ENCODE data around the gene CEP192. TPM values are rescaled to one million over a fixed set of nuclear protein-coding genes. Genes with fewer than 3 reads are reported as not detected.

CEP192 gene
- polyA plus RNA-seq, 3 donors: 46.4 to 57.2 (median 47.9) TPM

- no peak for DNase-seq (ENCODE audit: extremely low read depth in 1 of 11, low read depth in 9 of 11, low spot score in 4 of 11)
Observed at GRCh38 chr18:13126966-13127598, 135.9 kb downstream of the CEP192 start.

GRCh38 chr18:13131283-13131682 is 140.1 kb downstream of the CEP192 start:
- DNase-seq (ENCODE audit: extremely low read depth in 1 of 11, low read depth in 9 of 11, low spot score in 4 of 11): no peak

- no peak for DNase-seq (ENCODE audit: extremely low read depth in 1 of 11, low read depth in 9 of 11, low spot score in 4 of 11)
Observed at GRCh38 chr18:13134551-13135401, 143.6 kb downstream of the CEP192 start.

- no peak for DNase-seq (ENCODE audit: extremely low read depth in 1 of 11, low read depth in 9 of 11, low spot score in 4 of 11)
Observed at GRCh38 chr18:13136056-13136903, 145.1 kb downstream of the CEP192 start.

- DNase-seq (ENCODE audit: extremely low read depth in 1 of 11, low read depth in 9 of 11, low spot score in 4 of 11): peak in 3 of 11 donors; percentile 36 to 52 (median 42)
Observed at GRCh38 chr18:13136904-13137669, 145.9 kb downstream of the CEP192 start.

- DNase-seq (ENCODE audit: extremely low read depth in 1 of 11, low read depth in 9 of 11, low spot score in 4 of 11): no peak
Observed at GRCh38 chr18:13137670-13138419, 146.7 kb downstream of the CEP192 start.

- no peak for DNase-seq (ENCODE audit: extremely low read depth in 1 of 11, low read depth in 9 of 11, low spot score in 4 of 11)
Observed at GRCh38 chr18:13138420-13139139, 147.4 kb downstream of the CEP192 start.

- no peak for DNase-seq (ENCODE audit: extremely low read depth in 1 of 11, low read depth in 9 of 11, low spot score in 4 of 11)
Observed at GRCh38 chr18:13139885-13140450, 148.8 kb downstream of the CEP192 start.

- DNase-seq (ENCODE audit: extremely low read depth in 1 of 11, low read depth in 9 of 11, low spot score in 4 of 11): no peak
Observed at GRCh38 chr18:13141209-13141608, 150.0 kb downstream of the CEP192 start.

GRCh38 chr18:13145636-13146190 is 154.6 kb downstream of the CEP192 start:
- DNase-seq (ENCODE audit: extremely low read depth in 1 of 11, low read depth in 9 of 11, low spot score in 4 of 11): no peak

GRCh38 chr18:13147130-13147529 is 156.0 kb downstream of the CEP192 start:
- peak in 1 of 11 donors; percentile 19 for DNase-seq (ENCODE audit: extremely low read depth in 1 of 11, low read depth in 9 of 11, low spot score in 4 of 11)

- DNase-seq (ENCODE audit: extremely low read depth in 1 of 11, low read depth in 9 of 11, low spot score in 4 of 11): no peak
Observed at GRCh38 chr18:13151656-13152055, 160.5 kb downstream of the CEP192 start.

- no peak for DNase-seq (ENCODE audit: extremely low read depth in 1 of 11, low read depth in 9 of 11, low spot score in 4 of 11)
Observed at GRCh38 chr18:13158428-13158827, 167.3 kb downstream of the CEP192 start.

- peak in 2 of 11 donors; percentile 16 to 45 for DNase-seq (ENCODE audit: extremely low read depth in 1 of 11, low read depth in 9 of 11, low spot score in 4 of 11)
Observed at GRCh38 chr18:13159579-13159978, 168.4 kb downstream of the CEP192 start.

- DNase-seq (ENCODE audit: extremely low read depth in 1 of 11, low read depth in 9 of 11, low spot score in 4 of 11): no peak
Observed at GRCh38 chr18:13161276-13161899, 170.2 kb downstream of the CEP192 start.

GRCh38 chr18:13163167-13163927 is 172.2 kb downstream of the CEP192 start:
- no peak for DNase-seq (ENCODE audit: extremely low read depth in 1 of 11, low read depth in 9 of 11, low spot score in 4 of 11)
